GM12874 (cell line): Measurements from ENCODE around the gene USH2A.

Experiments used
- CTCF ChIP-seq: IDR thresholded peaks from 2 replicates; pipeline ENCODE4 v1.5.1; 2011; ENCODE audit warnings: low read depth, mild to moderate bottlenecking, control low read depth, low read length, moderate library complexity; ENCODE audit not compliant: insufficient read depth

The USH2A gene

GRCh38 chr1:216430744-216431143 is 7.5 kb upstream of the USH2A start:
- TF ChIP-seq CTCF = no peak

GRCh38 chr1:216425577-216425976 is 2.3 kb upstream of the USH2A start:
- no peak for TF ChIP-seq CTCF

- no peak for TF ChIP-seq CTCF
Observed at GRCh38 chr1:216420746-216421145, 2.5 kb downstream of the USH2A start.

GRCh38 chr1:216420263-216420662 is 3.0 kb downstream of the USH2A start:
- TF ChIP-seq CTCF = no peak

- no peak for TF ChIP-seq CTCF
Observed at GRCh38 chr1:216416488-216416887, 6.8 kb downstream of the USH2A start.

GRCh38 chr1:216410026-216410425 is 13.2 kb downstream of the USH2A start:
- no peak for TF ChIP-seq CTCF

GRCh38 chr1:216390956-216391355 is 32.3 kb downstream of the USH2A start:
- no peak for TF ChIP-seq CTCF

GRCh38 chr1:216389774-216390173 is 33.5 kb downstream of the USH2A start:
- TF ChIP-seq CTCF = no peak
